NB4 (cell line): ENCODE measurements around the gene UNC119.

Source experiments
- CTCF ChIP-seq: IDR thresholded peaks from one replicate; pipeline ENCODE4 v1.5.1; 2012; ENCODE audit warnings: low read depth, low read length
- MYC ChIP-seq: IDR thresholded peaks from 2 replicates; pipeline ENCODE4 v1.6.1; 2011; ENCODE audit warnings: low read depth, low read length
- POLR2A ChIP-seq: IDR thresholded peaks from 2 replicates; pipeline ENCODE4 v1.6.1; 2011; ENCODE audit warnings: mild to moderate bottlenecking; ENCODE audit not compliant: insufficient read length; ENCODE audit errors: extremely low read depth
- TF ChIP-seq, protein P1 (sequence below): IDR thresholded peaks from 2 replicates; pipeline ENCODE4 v1.6.1; 2011; ENCODE audit warnings: low read depth, low read length

GRCh38 chr17:28597606-28598383 lies 45.4 kb upstream of the UNC119 start:
- TF ChIP-seq, protein P1, sequence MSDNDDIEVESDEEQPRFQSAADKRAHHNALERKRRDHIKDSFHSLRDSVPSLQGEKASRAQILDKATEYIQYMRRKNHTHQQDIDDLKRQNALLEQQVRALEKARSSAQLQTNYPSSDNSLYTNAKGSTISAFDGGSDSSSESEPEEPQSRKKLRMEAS: no peak
- TF ChIP-seq CTCF: no peak
- TF ChIP-seq POLR2A: no peak
- TF ChIP-seq MYC: no peak
